Endothelial cell of umbilical vein (primary cell): ENCODE measurements around the gene BUB1B. TPM values are rescaled to one million over a fixed set of nuclear protein-coding genes. Genes with fewer than 3 reads are reported as not detected.

ENCODE experiments used
- BruUV-seq: library from RNA; stranded (reverse); fragments of 400-500 nt; replicated peaks from 2 replicates; lab custom pipeline; 2021; lab: Mats Ljungman, UMichigan
- CTCF ChIA-PET: fragments of 300-600, 350-600 bp; sonication (Branson Sonifier 250); formaldehyde crosslinking; loops from one replicate; lab custom pipeline; 2021; ENCODE audit warnings: antibody characterized with exemption, inconsistent platforms; lab: Charles Lee
- POLR2A ChIA-PET: fragments of 300-600, 350-600 bp; sonication (Branson Sonifier 250); formaldehyde crosslinking; loops from one replicate; lab custom pipeline; 2021; ENCODE audit warnings: antibody characterized with exemption, inconsistent platforms; lab: Charles Lee
- DNase-seq: peaks from one replicate; pipeline ENCODE4 v3.0.0-alpha.2; 2011; ENCODE audit warnings: low read depth, low spot score
- FAIRE-seq: peaks from 2 replicates; lab custom pipeline; 2011; peaks lifted over from hg19 to GRCh38; lab: Jason Lieb, UNC
- H2AFZ ChIP-seq: 2 replicates; pipeline ENCODE4 v1.6.0; 2012; ENCODE audit warnings: low read depth, low read length, control low read depth, inconsistent platforms
- H3K27ac ChIP-seq: 2 replicates; pipeline ENCODE4 v1.5.1; 2011; ENCODE audit warnings: low read depth, mild to moderate bottlenecking, control low read depth, low read length, moderate library complexity; ENCODE audit not compliant: insufficient read depth
- H3K27me3 ChIP-seq, 2 experiments: 2 replicates each; pipeline versions ENCODE4 v1.6.0 to v1.6.1; 2011; ENCODE audit warnings: low read length in 2 of 2, mixed read lengths in 1 of 2; ENCODE audit not compliant: control insufficient read depth in 2 of 2, insufficient read depth in 2 of 2
- H3K36me3 ChIP-seq, 2 experiments: 2 replicates in 1 of 2; 3 replicates in 1 of 2; pipeline ENCODE4 v1.5.1; 2011; ENCODE audit warnings: low read length in 2 of 2, mild to moderate bottlenecking in 1 of 2, moderate library complexity in 1 of 2; ENCODE audit not compliant: control insufficient read depth in 2 of 2, insufficient read depth in 2 of 2; ENCODE audit errors: extremely low read depth in 1 of 2
- H3K4me1 ChIP-seq: 3 replicates; pipeline ENCODE4 v1.5.1; 2011; ENCODE audit warnings: mild to moderate bottlenecking, low read length; ENCODE audit not compliant: control insufficient read depth, insufficient read depth; ENCODE audit errors: extremely low read depth
- H3K4me2 ChIP-seq: 2 replicates; pipeline ENCODE4 v1.6.1; 2011; ENCODE audit warnings: low read length, control low read depth, mixed read lengths; ENCODE audit not compliant: insufficient read depth
- H3K4me3 ChIP-seq, 3 experiments: fragments of 200-600 bp in 1 of 3; sonication (generic), shearing (Covaris generic) in 1 of 3; replicated peaks in 1 of 3; 2 replicates each; pipeline ENCODE4 v1.5.1; 2011 to 2016; ENCODE audit warnings: control low read depth in 3 of 3, low read length in 3 of 3, mild to moderate bottlenecking in 2 of 3, inconsistent platforms in 1 of 3, low read depth in 1 of 3, moderate library complexity in 1 of 3; ENCODE audit not compliant: insufficient read depth in 1 of 3
- H3K79me2 ChIP-seq: 2 replicates; pipeline ENCODE4 v1.6.0; 2012; ENCODE audit warnings: low read length, inconsistent platforms; ENCODE audit not compliant: control insufficient read depth, insufficient read depth
- H3K9ac ChIP-seq: replicated peaks from 2 replicates; pipeline ENCODE3; 2011; ENCODE audit warnings: low read length, control low read depth; ENCODE audit not compliant: insufficient read depth; ENCODE audit errors: extremely low read depth
- H3K9me1 ChIP-seq: replicated peaks from 3 replicates; pipeline ENCODE4 v1.6.0; 2011; ENCODE audit warnings: mild to moderate bottlenecking, low read length; ENCODE audit not compliant: control insufficient read depth, insufficient read depth; ENCODE audit errors: extremely low read depth
- H3K9me3 ChIP-seq: replicated peaks from 2 replicates; pipeline ENCODE4 v1.5.1; 2012; ENCODE audit warnings: low read length, inconsistent platforms; ENCODE audit not compliant: control insufficient read depth, insufficient read depth
- H4K20me1 ChIP-seq: replicated peaks from 2 replicates; pipeline ENCODE3; 2011; ENCODE audit warnings: mild to moderate bottlenecking, low read length; ENCODE audit not compliant: control insufficient read depth, insufficient read depth; ENCODE audit errors: extremely low read depth
- EZH2 ChIP-seq: IDR thresholded peaks from 2 replicates; pipeline ENCODE4 v1.6.1; 2012; ENCODE audit warnings: borderline replicate concordance, low read depth, mild to moderate bottlenecking, moderate library complexity, low read length, inconsistent platforms; ENCODE audit not compliant: severe bottlenecking
- FOS ChIP-seq: IDR thresholded peaks from 2 replicates; pipeline ENCODE4 v1.6.1; 2011; ENCODE audit warnings: mild to moderate bottlenecking, low read length, moderate library complexity, borderline replicate concordance; ENCODE audit not compliant: insufficient read depth
- GATA2 ChIP-seq: IDR thresholded peaks from 2 replicates; pipeline ENCODE4 v1.7.0; 2011; ENCODE audit warnings: low read depth, mild to moderate bottlenecking, moderate library complexity, mixed read lengths, low read length; ENCODE audit not compliant: insufficient read length, insufficient read depth
- JUN ChIP-seq: IDR thresholded peaks from 2 replicates; pipeline ENCODE4 v1.6.1; 2011; ENCODE audit warnings: borderline replicate concordance, low read depth; ENCODE audit not compliant: insufficient read length, insufficient read depth
- MYC ChIP-seq: IDR thresholded peaks from one replicate; pipeline ENCODE4 v1.6.1; 2011; ENCODE audit warnings: mild to moderate bottlenecking, low read depth, low read length
- POLR2A ChIP-seq: IDR thresholded peaks from 2 replicates; pipeline ENCODE4 v1.6.1; 2012; ENCODE audit warnings: low read depth, mild to moderate bottlenecking, control low read depth, low read length
- POLR2AphosphoS5 ChIP-seq: IDR thresholded peaks from 2 replicates; pipeline ENCODE4 v1.6.1; 2012; ENCODE audit warnings: low read depth, mild to moderate bottlenecking, control low read depth, low read length, moderate library complexity; ENCODE audit not compliant: insufficient read depth
- dilution Hi-C: fragments of 300-500 bp; cut with MboI; formaldehyde crosslinking; loops from one replicate; pipeline ENCODE4 v1.15.0; 2019; ENCODE audit warnings: low sequenced_read_pairs; ENCODE audit not compliant: extremely low pct_ligation_motif_present
- intact Hi-C: fragments of 100-400 bp; cut with micrococcal nuclease; formaldehyde crosslinking; loops from one replicate; pipeline ENCODE4 v1.10.0; 2022
- polyA plus RNA-seq, 4 experiments: library from polyadenylated mRNA; depleted of rRNA in 3 of 4; stranded (reverse) in 3 of 4; unstranded in 1 of 4; fragments of >200 nt; gene quantifications; 2 replicates each; pipeline versions ENCODE4 v1.2.1 to v1.2.3, GENCODE V29; 2011 to 2012; ENCODE audit warnings: missing spikeins in 1 of 4
- total RNA-seq: library from RNA; stranded (reverse); gene quantifications from 2 replicates; pipeline ENCODE4 v1.2.3, GENCODE V29; 2021
- TF ChIP-seq, protein P1 (sequence below): IDR thresholded peaks from 2 replicates; pipeline ENCODE4 v1.6.1; 2011; ENCODE audit not compliant: insufficient read depth, insufficient read length
- TF ChIP-seq, protein P2 (sequence below), 2 donors: IDR thresholded peaks; 1 replicate in 1 of 2; 2 replicates in 1 of 2; pipeline ENCODE4 v1.5.1; 2011; ENCODE audit warnings: low read length in 2 of 2, mild to moderate bottlenecking in 2 of 2, moderate library complexity in 2 of 2, control low read depth in 1 of 2, inconsistent platforms in 1 of 2, low read depth in 1 of 2; ENCODE audit not compliant: insufficient read depth in 1 of 2; ENCODE audit errors: extremely low read depth in 1 of 2

The BUB1B gene
- total and polyA plus RNA-seq, 2 donors (not counting 3 experiments of a cell fraction or from before 2014, with no cell fraction given), result 12.2 to 69.8 TPM

DNA sequence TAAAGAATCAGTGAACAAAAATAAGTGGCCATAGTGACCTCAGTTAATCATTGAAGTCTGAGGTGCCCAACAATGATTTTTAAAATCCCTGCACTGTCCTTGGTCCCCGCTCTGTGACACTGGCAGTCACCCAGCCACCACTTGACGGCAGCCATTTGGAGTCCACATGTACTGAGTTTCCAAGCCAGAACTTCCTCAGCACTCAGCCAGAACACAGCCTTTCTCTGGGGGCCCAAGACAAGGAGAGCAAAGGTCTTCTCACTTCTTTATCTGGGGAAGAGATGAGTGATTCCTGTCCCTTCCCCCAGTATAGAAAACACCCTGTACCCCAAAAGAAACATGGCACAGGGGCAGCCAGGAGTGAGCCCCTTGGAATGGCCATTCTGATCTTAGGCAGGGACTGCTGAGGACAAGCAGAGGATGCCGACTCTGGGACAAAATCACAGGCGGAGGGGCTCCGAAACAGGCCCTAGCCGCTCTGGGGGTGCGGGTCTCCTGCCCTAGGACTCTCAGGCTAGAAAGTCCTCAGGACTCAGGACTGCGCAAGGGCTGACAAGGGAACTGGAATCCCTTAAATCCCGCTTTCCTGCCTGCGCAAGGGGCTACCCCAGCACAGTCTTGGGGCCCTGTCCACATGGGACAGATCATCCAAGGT is 90.7 kb downstream of the BUB1B start:
- peaks cover 11% of the 10 kb centered on the region for H3K4me1 ChIP-seq
- intact Hi-C loops, result no loop called here
- FAIRE-seq, result no peak

More for the DNA sequence above, 90.7 kb downstream of the BUB1B start:
- no peak overlapping the region for H3K4me2 ChIP-seq
- H3K9me1 ChIP-seq, result no peaks in the 10 kb centered on the region
- H3K4me3 ChIP-seq, result no peak overlapping the region
- no peak for TF ChIP-seq EZH2
- no peak for TF ChIP-seq POLR2AphosphoS5
- TF ChIP-seq JUN, result no peak
- TF ChIP-seq GATA2, result no peak
- TF ChIP-seq, protein P1, sequence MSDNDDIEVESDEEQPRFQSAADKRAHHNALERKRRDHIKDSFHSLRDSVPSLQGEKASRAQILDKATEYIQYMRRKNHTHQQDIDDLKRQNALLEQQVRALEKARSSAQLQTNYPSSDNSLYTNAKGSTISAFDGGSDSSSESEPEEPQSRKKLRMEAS, result no peak
- TF ChIP-seq, protein P2, sequence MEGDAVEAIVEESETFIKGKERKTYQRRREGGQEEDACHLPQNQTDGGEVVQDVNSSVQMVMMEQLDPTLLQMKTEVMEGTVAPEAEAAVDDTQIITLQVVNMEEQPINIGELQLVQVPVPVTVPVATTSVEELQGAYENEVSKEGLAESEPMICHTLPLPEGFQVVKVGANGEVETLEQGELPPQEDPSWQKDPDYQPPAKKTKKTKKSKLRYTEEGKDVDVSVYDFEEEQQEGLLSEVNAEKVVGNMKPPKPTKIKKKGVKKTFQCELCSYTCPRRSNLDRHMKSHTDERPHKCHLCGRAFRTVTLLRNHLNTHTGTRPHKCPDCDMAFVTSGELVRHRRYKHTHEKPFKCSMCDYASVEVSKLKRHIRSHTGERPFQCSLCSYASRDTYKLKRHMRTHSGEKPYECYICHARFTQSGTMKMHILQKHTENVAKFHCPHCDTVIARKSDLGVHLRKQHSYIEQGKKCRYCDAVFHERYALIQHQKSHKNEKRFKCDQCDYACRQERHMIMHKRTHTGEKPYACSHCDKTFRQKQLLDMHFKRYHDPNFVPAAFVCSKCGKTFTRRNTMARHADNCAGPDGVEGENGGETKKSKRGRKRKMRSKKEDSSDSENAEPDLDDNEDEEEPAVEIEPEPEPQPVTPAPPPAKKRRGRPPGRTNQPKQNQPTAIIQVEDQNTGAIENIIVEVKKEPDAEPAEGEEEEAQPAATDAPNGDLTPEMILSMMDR (IDR thresholded peaks at IDR 0.05; ENCODE audit: extremely low read depth in 1 of 2, insufficient read depth in 1 of 2, low read depth in 1 of 2, low read length in 2 of 2), result no peak
- TF ChIP-seq MYC, result no peak
- TF ChIP-seq FOS, result no peak
- no peak for TF ChIP-seq POLR2A
- dilution Hi-C loops, result no loop called here
- ChIA-PET CTCF (interaction anchor here (1.8 kb wide), 1 partner anchor 34 kb away, joined by 8 read pairs; no protein-coding TSS in a partner anchor), POLR2A (no interaction called here)
- H3K9me3 ChIP-seq, result no peaks in the 10 kb centered on the region
- no peaks in the 10 kb centered on the region for H4K20me1 ChIP-seq
- DNase-seq, result no peak
- no peak overlapping the region for H3K9ac ChIP-seq
- H2AFZ ChIP-seq, result no peak overlapping the region
- H3K79me2 ChIP-seq, result no peaks in the 10 kb centered on the region
- no TSS peak for BruUV-seq
- H3K27ac ChIP-seq, result no peak overlapping the region
- H3K27me3 ChIP-seq, result peaks cover 34 to 37% of the 10 kb centered on the region in 2 experiments
- H3K36me3 ChIP-seq, result no peaks in the 10 kb centered on the region
